Activated CD4-positive, alpha-beta T cell treated with anti-CD3 and anti-CD28 coated beads for 48 hours (primary cell): ENCODE measurements around the gene DIO3.

Experiments
- DNase-seq: peaks from one replicate; pipeline ENCODE4 v3.0.0-alpha.2; 2020

The DIO3 gene

DNA sequence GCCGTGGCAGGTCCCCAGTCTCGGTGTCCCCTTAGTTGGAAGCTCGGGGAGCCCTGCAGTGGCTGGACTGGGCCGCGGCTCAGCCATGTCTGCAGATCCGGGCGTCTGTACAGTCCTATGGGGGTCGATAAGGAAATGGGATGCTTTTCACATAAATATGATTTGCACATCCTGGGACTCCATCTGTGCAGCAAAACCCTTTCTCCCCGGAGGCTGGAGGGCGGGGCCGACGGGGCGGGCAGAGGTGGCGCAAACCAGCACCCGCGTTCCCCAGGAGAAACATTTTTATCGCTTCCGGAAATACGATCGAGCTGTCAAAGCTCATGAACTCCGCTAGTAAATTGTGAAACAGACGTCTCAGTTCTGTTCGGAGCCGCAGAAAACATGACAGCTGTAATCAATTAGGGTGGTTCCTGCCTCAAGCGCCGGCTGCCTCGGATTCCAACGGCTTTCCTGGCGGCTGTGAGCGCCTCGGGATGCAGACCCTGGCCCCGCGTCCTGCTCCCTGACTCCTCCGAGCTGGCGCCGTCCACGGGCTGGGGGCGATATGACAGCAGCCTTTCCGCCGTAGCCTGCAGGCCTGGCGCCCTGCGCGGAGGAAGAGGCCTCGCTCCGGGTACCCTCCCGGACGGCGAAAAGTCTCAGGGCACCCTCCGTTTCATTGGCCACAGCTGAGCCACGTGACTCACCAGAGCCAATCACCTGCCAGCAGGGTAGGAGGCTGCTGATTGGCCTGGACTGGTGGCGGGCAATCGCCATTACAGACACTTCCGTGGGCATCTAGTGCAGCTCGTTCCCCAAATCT, 23.0 kb downstream of the DIO3 start:
- peak; percentile 20 for DNase-seq

DNA sequence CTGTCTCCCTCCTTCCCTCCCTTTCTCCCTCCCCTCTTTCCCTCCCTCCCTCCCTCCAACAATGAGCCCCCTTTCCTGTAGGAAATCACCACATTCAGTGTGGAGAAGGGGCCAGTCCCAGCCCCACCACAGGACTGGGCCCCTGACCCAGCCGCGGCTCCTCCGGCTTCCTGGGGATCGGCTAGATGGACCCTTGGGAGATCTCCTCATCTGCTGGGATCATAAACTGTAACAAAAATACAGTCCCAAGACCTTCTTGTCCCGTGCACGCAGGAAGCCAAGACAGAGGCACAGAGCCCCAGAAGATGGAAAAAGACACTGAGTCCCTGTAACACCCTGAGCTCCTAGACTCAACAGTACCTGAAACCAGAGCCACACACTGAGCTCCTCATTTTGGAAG, 23.9 kb downstream of the DIO3 start:
- no peak for DNase-seq

DNA sequence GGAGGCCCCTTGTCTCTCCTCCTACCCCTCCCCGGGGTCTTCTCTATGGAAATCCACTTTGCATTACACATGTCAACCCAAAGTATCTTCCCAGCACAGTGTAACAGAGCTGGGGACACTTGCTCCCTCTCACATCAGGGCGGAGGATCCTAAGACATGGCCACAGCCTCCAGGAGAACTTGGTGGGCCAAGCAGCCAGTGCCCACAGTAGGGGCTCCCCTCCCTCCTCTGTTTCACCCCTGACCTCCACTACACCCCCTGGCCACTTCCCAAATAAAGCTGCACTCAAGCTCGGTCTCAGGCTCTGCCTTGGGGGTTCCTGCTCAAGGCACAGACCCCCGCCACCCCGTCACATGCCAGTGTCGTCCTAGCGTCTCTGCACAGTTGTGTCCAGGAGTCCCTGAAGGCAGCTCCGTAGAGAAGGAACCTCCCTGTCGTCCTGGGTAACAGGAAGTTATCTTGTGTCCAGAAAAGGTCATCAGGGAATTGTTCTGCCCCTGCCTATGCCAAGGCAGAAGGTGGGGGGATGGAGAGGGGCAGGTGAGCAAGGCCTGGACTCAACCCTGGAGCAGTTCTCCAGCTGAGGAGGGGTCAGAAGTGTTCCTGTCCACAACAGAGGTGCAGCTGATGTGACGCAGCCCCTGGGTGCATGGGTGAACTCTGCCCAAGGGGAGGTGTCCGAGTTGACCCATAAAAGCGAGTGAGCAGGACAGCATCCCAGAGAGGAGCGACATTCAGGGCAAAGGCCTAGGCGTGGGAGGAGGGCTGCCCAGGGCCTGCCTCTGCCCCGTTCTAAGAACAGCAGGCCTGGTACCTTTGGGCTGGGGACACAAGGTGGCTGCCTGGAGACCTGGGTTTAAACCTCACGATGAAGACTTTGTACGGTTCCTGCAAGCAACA, 25.5 kb downstream of the DIO3 start:
- no peak for DNase-seq

DNA sequence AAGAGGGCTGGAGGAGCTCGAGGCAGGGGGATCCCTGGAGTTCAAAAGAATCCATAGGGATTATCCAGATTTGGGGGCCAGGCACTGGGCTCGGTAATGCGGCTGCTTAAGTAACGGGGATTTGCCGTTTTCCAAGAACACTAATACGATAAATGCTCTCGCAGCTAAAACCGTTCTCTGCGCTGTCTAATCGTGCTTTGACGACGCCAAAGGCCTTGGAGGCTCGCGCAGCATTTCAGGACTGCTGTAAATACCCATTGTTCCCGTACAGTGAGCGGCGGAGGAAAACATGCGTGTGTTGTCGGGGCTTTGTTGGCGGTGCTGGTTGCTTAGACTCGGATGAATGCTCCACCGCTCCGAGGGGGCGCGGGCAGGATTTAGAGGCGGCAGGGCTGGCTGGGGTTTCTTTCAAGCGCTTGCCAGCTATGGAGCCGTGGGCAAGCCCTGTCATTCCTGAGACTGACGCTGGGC, 26.2 kb downstream of the DIO3 start:
- no peak for DNase-seq

DNA sequence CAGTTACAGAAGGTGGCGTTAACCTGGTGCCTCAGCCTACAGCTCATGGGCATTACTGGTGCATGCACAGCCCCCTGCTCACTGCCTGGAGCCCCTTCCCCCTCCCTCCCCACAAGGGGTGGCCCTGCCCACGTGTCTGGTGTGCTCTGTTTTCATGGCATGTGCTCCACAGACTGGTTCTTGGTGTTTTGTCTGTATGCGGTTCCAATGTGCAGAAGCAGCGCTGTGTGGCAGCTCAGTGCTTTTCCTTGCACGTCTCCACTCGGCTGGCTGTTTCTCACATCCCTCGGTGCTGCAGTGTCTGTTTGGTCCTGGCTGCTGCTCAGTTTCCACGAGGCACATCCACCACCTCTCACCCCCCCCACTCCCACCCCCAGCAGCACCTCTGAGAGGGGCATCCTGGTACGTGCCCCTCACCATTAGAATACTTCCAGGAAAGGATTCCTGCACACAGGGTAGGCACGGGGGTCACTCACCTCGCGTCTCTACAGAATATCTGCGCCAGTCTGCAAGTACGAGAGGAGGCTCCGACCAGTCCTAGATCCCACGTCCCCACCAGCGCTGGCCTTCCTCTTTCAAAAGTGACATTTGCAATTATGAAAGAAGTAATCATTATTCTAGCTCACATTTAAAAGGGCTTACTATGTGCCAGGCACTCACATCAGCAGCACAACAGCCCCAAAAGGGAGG, 27.1 kb downstream of the DIO3 start:
- no peak for DNase-seq

DNA sequence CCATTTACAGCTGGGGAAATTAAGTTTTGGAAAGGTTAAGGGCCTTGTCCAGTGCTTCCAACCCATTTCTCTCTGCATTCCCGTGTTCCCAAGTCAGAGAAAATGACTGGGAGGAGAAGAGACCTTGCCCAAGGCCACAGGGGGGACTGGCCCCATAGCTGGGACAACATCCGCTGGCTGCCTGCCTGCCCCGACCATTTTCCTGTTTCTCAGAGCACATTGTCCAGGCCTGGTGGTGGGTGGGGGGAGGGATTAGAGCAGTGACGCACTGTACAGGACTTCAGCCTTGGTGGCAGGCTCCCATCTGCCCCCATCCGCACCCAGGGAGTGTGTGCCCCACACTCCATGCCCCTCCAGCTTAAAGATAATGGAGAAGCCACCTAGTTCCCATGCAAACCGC, 27.7 kb downstream of the DIO3 start:
- no peak for DNase-seq

DNA sequence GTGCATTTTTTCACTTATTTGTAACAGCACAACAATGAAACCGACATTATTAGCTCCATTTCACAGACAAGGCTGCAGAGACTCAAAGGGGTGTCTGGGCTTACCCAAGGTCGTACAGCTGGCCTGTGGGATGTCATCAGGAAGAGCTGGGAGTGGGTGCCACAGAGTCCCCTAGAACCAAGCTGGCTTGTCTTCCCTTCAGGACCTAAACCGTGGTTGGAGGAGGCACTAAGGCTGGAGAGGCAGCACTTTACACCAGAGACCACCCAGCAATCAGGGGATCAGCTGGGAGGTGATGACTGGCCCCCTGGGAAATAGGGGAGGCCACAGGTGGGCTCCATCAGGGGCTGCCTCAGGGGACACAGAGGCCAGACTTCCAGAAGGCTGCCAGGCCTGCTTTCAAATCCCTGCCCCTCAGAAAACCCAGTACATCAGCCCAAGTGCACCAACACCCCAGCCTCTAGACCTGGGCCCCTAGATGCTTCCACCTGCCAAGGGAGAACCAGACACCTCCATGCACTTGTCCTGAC, 28.3 kb downstream of the DIO3 start:
- no peak for DNase-seq

DNA sequence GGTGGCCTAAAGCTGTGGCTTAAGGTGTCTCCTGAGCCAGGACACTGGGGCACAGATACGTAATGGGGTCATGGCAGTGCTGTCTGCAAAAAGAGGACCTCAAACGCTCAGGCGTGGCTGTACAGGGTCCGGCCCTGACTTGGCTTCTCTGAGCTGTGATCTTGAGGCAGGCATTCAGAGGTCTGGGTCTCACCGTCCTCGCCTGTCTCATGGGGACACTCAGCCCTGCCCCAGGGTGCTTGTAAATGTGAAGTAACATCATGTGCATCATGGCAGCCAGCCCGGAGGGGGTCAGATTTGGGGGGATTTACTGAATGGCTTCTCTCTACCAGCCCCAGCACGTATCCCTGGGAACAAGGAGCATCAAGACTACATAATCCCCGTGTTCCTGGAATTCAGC, 28.8 kb downstream of the DIO3 start:
- no peak for DNase-seq

DNA sequence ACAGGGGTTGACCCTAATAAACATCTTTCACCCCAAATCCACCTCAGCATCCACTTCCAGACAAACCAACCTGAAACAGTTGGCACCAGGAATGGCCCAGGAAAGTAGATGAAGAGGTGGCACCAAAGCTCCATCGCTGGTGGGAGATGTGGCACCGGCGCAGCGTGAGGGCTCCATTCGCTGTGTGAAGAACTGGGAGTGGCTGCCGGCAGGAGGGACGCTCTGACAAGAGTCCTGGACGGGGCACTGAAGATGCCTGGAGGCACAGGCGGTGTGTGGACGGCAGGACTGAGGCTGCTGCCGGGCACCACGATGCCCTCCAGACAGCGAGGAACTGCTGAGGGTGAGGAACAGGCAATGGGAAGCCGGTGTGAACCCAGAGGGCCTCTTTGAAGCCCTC, 29.3 kb downstream of the DIO3 start:
- DNase-seq = no peak

DNA sequence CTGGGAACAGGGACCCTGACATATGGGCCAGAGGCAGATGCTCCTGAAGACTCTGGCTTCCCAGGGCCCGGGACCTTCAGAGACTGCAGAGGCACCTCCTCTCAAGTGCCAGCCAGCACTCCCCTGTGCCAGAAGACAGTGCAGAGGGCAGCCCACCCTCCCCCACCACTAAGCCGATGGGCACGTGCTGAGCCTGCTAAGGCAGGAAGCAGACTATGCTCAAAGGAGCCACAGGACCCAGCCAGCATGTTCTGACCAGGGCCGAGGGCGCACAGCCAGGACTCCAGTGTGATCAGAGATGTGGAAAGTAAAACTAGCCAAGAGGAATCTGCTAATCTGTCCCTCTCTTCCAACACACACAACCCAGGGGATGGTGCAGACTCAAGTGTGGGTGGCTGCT, 29.8 kb downstream of the DIO3 start:
- DNase-seq = no peak

DNA sequence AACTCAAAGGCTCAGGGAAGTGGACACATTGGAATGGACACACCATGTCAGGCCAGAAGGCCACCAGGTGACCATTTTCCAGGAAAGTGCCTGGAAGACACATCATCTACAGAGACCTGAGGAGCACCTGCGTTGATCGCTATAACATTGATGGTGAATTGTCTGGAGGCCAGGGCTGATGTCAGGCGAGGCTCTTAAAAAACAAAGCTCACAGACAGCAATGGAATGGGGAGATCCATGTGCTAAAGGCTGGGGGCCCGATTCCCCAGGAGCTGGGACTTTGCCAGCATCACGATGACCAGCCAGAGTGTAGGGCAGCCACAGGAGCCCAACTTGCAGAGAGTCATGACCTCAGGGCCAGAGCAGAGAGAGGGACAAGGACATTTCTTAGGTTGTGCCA, 30.3 kb downstream of the DIO3 start:
- no peak for DNase-seq

DNA sequence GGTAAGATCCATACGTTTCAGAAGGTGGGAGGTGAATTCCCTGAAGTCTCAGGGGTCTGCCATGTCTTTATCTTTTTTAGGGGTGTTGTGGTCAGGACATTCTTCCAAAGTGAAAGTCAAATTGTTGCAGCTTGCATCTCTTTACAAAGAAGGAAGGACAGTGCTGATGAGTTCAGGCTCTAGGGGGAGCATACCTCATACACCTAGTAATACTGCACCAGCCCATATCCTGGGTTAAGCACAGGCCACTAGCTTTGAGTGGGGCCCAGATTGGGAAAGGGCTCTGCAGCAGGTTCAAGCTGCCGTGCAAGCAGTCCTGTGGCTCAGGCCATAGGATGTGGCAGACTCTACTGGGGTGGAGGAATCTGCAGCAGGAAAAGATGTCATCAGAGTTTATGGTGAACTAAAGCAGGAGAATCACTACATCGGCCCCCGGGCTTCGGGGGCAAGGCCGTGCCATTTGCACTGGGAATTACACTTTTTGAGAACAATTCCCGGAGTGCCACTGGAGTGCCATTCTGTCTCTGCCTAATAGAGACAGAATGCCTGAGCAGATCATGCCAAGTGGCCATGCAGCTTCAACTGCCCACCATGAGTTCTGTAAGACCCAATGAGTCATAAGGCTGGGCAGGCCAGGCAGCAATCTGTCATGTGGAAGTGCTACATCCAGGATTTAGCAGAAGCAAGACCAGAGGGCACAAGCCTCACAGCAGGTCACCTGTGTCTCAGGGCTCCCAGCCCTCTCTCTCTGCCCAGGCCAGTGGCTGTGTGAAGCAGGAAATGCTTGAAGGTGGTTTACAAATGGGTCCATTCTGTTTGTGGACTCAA, 32.3 kb downstream of the DIO3 start:
- no peak for DNase-seq

DNA sequence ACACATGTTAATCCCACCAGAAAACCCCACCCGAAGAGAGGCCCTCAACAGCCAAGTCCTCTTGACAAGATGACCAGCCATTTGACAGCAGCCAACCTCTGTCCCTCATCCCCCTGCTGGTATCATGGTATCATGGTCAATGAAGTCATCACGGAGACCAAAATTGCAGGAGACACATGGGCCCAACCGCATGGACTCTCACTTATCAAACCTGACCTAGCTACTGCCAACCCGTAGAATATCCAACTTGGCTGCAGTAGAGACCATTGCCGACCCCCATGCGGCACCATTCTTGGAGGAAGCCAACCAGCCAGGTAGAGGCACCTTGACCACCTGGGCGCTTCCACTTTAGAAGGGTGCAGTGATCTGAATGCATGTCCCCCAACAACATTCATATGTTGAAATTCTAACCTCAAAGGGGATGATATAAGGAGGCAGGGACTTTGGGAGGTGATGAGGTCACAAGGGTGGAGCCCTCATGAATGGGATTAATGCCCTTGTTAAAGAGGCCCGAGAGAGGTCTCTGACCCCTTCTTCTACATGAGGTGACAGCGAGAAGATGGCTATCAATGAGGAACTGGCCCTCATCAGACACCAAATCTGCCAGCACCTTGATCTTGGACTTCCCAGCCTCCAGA, 33.3 kb downstream of the DIO3 start:
- DNase-seq = no peak

DNA sequence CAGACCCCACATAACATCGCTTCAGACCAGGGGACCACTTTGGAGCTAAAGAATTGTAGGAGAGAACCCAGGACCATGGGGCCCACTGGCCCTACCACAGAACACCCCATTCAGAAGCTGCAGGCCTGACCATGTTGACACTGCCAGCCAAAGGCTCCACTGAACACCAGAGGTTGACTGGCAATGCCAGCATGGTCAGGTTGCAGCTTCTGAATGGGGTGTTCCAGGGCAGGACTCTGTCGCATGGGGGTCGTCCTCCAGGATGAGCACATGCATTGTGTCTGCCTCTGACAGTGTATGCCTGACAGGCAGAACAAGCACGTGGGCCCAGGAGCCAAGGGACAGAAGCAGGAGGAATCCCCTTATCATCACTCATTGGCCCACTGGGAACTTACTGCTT, 34.1 kb downstream of the DIO3 start:
- no peak for DNase-seq

DNA sequence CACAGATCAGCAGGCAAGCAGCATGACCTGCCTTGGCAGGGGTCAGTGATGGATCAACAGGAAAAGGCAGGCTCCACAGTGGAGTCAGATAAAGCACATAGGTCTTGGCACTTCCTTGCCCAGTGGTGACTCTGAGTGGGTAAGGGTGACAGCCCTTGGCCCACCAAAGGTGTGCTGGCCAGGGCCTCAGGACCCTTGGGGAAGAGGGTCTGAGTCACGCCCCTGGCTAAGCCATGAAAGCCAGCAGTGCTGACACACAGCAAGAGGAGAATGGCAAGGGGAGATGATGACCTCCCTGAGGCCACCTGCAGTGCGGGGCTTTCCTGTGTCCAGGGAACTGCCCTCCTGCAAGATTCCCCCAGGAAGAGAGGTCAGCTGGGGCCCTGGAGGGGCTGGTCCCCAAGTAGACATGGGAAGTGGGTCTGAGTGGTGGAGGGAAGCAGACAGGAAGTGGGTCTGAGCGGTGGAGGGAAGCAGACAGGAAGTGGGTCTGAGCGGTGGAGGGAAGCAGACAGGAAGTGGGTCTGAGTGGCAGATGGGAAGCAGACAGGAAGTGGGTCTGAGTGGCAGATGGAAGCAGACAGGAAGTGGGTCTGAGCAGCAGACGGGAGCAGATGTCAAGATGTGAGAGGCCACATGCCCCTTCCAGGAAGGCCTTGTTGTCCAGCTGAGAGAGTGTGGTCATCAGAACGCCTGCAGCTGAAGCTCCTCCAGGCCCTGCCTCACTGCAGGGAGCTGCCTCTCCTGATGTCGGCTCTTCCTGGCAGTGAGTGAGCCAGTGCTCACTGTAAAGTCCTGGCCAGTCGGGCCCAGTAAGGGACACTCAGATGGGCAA, 34.8 kb downstream of the DIO3 start:
- DNase-seq = peak; percentile 28

DNA sequence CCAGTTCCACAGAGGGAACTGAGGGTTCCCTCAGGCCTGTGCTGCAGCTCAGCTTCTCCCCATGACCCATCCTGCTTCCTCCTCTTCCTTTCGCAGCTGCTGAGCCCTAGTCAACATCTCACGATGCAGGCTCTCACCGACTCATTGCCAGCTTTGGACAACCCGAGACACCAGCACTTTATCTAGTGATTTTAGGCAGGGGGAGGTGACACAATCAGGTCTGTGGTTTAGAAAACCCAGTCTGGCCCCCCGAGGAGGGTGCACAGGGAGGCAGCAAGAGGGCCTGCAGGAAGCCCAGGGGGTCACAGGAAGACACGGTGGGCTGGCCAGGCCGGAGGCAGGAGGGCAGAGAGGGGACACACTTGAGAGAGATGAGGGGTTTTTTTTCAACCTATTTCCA, 35.4 kb downstream of the DIO3 start:
- no peak for DNase-seq

DNA sequence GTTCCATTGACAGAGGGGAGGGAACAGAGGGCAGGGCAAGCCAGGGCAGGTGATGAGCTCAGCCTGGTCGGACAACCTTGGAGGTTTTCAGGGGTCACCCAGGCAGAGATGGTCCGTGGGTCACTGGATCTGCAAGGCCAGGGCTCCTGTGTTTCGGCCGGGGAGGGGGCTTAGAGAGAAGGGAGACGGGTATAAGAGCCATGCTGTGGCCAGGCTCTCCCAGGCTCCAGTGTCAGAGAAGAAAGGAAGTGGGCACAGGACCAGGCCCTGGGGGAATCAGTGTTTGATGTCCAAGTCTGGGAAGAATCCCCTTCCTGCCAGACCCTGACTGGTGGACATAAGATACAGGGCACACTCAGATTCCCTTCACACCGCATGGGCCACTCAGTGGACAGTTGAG, 36.9 kb downstream of the DIO3 start:
- DNase-seq = no peak

DNA sequence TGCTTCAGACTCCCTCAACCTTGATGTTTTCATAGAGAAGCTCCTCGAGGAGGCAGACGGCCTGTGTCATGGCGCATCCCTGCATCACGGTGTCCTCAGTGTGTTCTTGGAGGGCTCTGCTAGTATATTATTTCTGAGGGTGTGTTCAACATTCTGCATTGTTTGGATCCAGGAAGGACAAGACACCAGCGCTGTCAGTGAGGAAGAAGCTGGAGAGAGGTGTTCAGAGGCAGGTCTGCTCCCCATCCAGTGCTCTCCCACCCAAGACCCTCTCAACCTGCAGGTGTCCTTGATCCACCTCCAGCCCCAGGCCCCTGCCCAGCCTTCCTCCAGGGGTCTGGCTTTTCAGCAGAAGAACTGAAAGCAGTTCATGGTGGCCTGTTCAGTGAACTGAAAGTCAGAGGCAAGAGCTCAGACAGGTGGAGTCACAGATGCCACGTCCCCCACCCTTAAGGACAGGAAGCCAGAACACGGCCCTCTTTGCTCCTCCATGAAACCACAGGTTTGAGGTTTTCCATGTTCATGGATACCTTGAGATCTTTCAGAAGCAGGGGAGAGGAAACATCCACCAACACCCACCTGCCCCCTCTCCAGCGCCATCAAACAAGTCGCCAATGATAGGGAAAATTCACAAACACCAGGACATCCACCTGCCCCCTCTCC, 37.4 kb downstream of the DIO3 start:
- no peak for DNase-seq

DNA sequence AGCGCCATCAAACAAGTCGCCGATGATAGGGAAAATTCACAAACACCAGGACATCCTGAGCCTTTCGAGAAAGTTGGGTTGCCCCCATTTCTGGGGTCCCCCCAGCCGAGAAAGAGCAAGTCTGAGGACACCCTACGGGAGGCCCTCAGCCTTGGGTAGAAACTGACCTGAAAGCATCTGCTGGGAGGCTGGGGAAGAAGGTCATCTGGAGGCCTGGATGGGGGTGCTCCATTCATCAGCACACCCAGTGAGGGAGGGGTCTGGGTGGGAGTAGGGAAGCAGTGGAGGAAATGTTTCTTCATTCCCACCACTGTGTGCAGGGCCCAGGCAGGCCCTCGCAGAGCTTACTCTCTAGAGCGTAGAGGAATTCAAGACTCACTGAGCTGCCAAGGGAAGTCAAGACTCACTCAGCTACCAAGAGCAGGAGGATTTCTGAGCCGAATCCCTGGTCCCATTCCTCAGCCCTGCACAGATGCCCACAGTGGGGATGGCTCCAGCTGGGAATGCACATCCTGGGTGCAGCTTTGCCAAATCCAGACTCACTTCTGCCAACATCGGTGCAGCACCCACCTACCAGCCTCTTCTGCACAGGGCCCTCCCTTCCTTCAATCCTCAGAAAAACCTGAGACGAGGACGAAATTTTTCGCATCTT, 38.1 kb downstream of the DIO3 start:
- no peak for DNase-seq
